H9 (cell line): ENCODE measurements around the gene PRR16. TPM values are rescaled to one million over a fixed set of nuclear protein-coding genes. Genes with fewer than 3 reads are reported as not detected.

ENCODE experiments used
- DNase-seq: peaks from one replicate; pipeline ENCODE4 v3.0.0-alpha.2; 2017
- H2AFZ ChIP-seq: one replicate; pipeline ENCODE4 v1.6.1; 2013; ENCODE audit warnings: mild to moderate bottlenecking, low read length, control low read depth, moderate library complexity
- H2AK5ac ChIP-seq: 2 replicates; pipeline ENCODE4 v1.6.1; 2013; ENCODE audit warnings: low read length, control low read depth, mixed read lengths; ENCODE audit not compliant: insufficient read length
- H2BK120ac ChIP-seq: one replicate; pipeline ENCODE4 v1.6.1; 2013; ENCODE audit warnings: low read depth, mild to moderate bottlenecking, low read length, control low read depth, inconsistent platforms; ENCODE audit not compliant: poor library complexity, severe bottlenecking
- H2BK12ac ChIP-seq: 2 replicates; pipeline ENCODE4 v1.6.1; 2013; ENCODE audit warnings: low read length, control low read depth, mixed read lengths, low read depth; ENCODE audit not compliant: insufficient read length
- H2BK15ac ChIP-seq: 2 replicates; pipeline ENCODE4 v1.6.1; 2013; ENCODE audit warnings: low read depth, low read length, control low read depth
- H2BK20ac ChIP-seq: one replicate; pipeline ENCODE4 v1.6.1; 2013; ENCODE audit warnings: low read depth, mild to moderate bottlenecking, low read length, control low read depth, inconsistent platforms; ENCODE audit not compliant: poor library complexity, severe bottlenecking
- H2BK5ac ChIP-seq: 2 replicates; pipeline ENCODE4 v1.6.1; 2013; ENCODE audit warnings: low read length, control low read depth, mixed read lengths; ENCODE audit not compliant: insufficient read length
- H3K14ac ChIP-seq: 2 replicates; pipeline ENCODE4 v1.6.1; 2013; ENCODE audit warnings: low read length, control low read depth; ENCODE audit not compliant: insufficient read depth
- H3K18ac ChIP-seq: 2 replicates; pipeline ENCODE4 v1.6.1; 2013; ENCODE audit warnings: low read depth, mild to moderate bottlenecking, mixed read lengths, low read length, control low read depth; ENCODE audit not compliant: insufficient read length
- H3K23ac ChIP-seq: 2 replicates; pipeline ENCODE4 v1.6.1; 2013; ENCODE audit warnings: low read length, control low read depth, mixed read lengths, low read depth; ENCODE audit not compliant: insufficient read length
- H3K23me2 ChIP-seq: 2 replicates; pipeline ENCODE4 v1.6.1; 2013; ENCODE audit warnings: low read depth, mild to moderate bottlenecking, mixed read lengths, low read length, control low read depth; ENCODE audit not compliant: insufficient read length, poor library complexity, severe bottlenecking
- H3K27ac ChIP-seq: 2 replicates; pipeline ENCODE4 v1.5.1; 2013; ENCODE audit warnings: low read length, control low read depth, mixed read lengths, low read depth; ENCODE audit not compliant: insufficient read length
- H3K27me3 ChIP-seq: 2 replicates; pipeline ENCODE4 v1.6.1; 2013; ENCODE audit warnings: low read length, control low read depth, inconsistent platforms; ENCODE audit not compliant: insufficient read depth
- H3K4ac ChIP-seq: 2 replicates; pipeline ENCODE4 v1.6.1; 2013; ENCODE audit warnings: low read depth, mild to moderate bottlenecking, control low read depth, inconsistent platforms, low read length, moderate library complexity
- H3K4me1 ChIP-seq: 2 replicates; pipeline ENCODE4 v1.6.1; 2013; ENCODE audit warnings: low read length, control low read depth, inconsistent platforms; ENCODE audit not compliant: insufficient read depth
- H3K4me2 ChIP-seq: 2 replicates; pipeline ENCODE4 v1.6.1; 2013; ENCODE audit warnings: low read length, control low read depth, mixed read lengths; ENCODE audit not compliant: insufficient read length, insufficient read depth
- H3K56ac ChIP-seq: 2 replicates; pipeline ENCODE4 v1.6.1; 2013; ENCODE audit warnings: low read depth, mild to moderate bottlenecking, mixed read lengths, low read length, control low read depth; ENCODE audit not compliant: insufficient read length
- H3K79me1 ChIP-seq: 2 replicates; pipeline ENCODE4 v1.6.1; 2013; ENCODE audit warnings: low read depth, mild to moderate bottlenecking, moderate library complexity, low read length, control low read depth, inconsistent platforms; ENCODE audit not compliant: insufficient read depth, poor library complexity, severe bottlenecking
- H3K79me2 ChIP-seq: 2 replicates; pipeline ENCODE4 v1.6.1; 2013; ENCODE audit warnings: low read length, control low read depth, inconsistent platforms; ENCODE audit not compliant: insufficient read depth
- H3K9ac ChIP-seq: 2 replicates; pipeline ENCODE4 v1.6.1; 2013; ENCODE audit warnings: low read length, control low read depth, mixed read lengths; ENCODE audit not compliant: insufficient read length; ENCODE audit errors: extremely low read depth
- H3K9me3 ChIP-seq: one replicate; pipeline ENCODE4 v1.6.1; 2013; ENCODE audit warnings: low read depth, low read length, inconsistent platforms; ENCODE audit not compliant: control insufficient read depth
- H3T11ph ChIP-seq: one replicate; pipeline ENCODE4 v1.6.1; 2013; ENCODE audit warnings: mild to moderate bottlenecking, low read length, control low read depth, inconsistent platforms
- H4K20me1 ChIP-seq: one replicate; pipeline ENCODE4 v1.6.1; 2013; ENCODE audit not compliant: control insufficient read depth, insufficient read length, insufficient read depth
- H4K5ac ChIP-seq: 2 replicates; pipeline ENCODE4 v1.6.1; 2013; ENCODE audit warnings: low read depth, mild to moderate bottlenecking, mixed read lengths, low read length, control low read depth; ENCODE audit not compliant: insufficient read length
- H4K8ac ChIP-seq: replicated peaks from 2 replicates; pipeline ENCODE4 v1.6.1; 2013; ENCODE audit warnings: low read length, control low read depth, mixed read lengths, low read depth; ENCODE audit not compliant: insufficient read length
- H4K91ac ChIP-seq: 2 replicates; pipeline ENCODE4 v1.6.1; 2013; ENCODE audit warnings: low read depth, mild to moderate bottlenecking, moderate library complexity, mixed read lengths, low read length, control low read depth; ENCODE audit not compliant: insufficient read length
- H3K27ac Mint-ChIP-seq, 3 experiments: 2 replicates in 2 of 3; 3 replicates in 1 of 3; pipeline ENCODE4 v1.8.0; 2020 to 2021; ENCODE audit warnings: mixed read lengths in 3 of 3, mild to moderate bottlenecking in 1 of 3, moderate library complexity in 1 of 3
- H3K27me3 Mint-ChIP-seq: 2 replicates; pipeline ENCODE4 v1.8.0; 2021; ENCODE audit warnings: low read depth, mild to moderate bottlenecking, moderate library complexity, mixed read lengths
- H3K36me3 Mint-ChIP-seq, 3 experiments: 2 replicates in 2 of 3; 3 replicates in 1 of 3; pipeline ENCODE4 v1.8.0; 2020 to 2021; ENCODE audit warnings: low read depth in 3 of 3, mixed read lengths in 3 of 3; ENCODE audit not compliant: insufficient read depth in 1 of 3
- H3K4me1 Mint-ChIP-seq, 2 experiments: 2 replicates each; pipeline ENCODE4 v1.8.0; 2020; ENCODE audit warnings: mixed read lengths in 2 of 2
- H3K4me3 Mint-ChIP-seq, 2 experiments: 2 replicates in 1 of 2; 3 replicates in 1 of 2; pipeline ENCODE4 v1.8.0; 2020 to 2021; ENCODE audit warnings: mild to moderate bottlenecking in 2 of 2, mixed read lengths in 2 of 2, moderate library complexity in 1 of 2
- H3K9me3 Mint-ChIP-seq, 2 experiments: 2 replicates in 1 of 2; 3 replicates in 1 of 2; pipeline ENCODE4 v1.8.0; 2020; ENCODE audit warnings: mild to moderate bottlenecking in 2 of 2, mixed read lengths in 2 of 2, moderate library complexity in 1 of 2
- WGBS: extraction: QIAGEN DNeasy Blood & Tissue Kit; methylation state at CpG from one replicate; pipeline ENCODE4 v1.1.7; 2013; ENCODE audit warnings: missing lambda C conversion rate, low lambda C conversion rate, mixed read lengths; ENCODE audit not compliant: insufficient read length; ENCODE audit errors: extremely low coverage; 5-methylcytosine and 5-hydroxymethylcytosine counted together
- total RNA-seq: library from RNA; stranded (reverse); gene quantifications from 2 replicates; pipeline ENCODE4 v1.2.1, GENCODE V29; 2021
- TF ChIP-seq, protein P1 (sequence below): fragments of 200-600 bp; sonication (generic); conservative IDR thresholded peaks from 3 replicates; pipeline ENCODE4 v1.8.0; 2021; ENCODE audit warnings: antibody characterized with exemption, mild to moderate bottlenecking

Gene PRR16
- total RNA-seq, 1 experiment from 2014 or later = 0.13 TPM

- Histone ChIP-seq H3K4me2 (no peak overlapping the region), H2BK15ac (no peak overlapping the region), H3T11ph (no peak overlapping the region), H2AFZ (no peak overlapping the region), H2BK12ac (no peak overlapping the region), H2AK5ac (no peak overlapping the region), H3K79me1 (no peaks in the 10 kb centered on the region), H2BK20ac (no peak overlapping the region), H3K4ac (no peak overlapping the region), H3K4me1 (no peaks in the 10 kb centered on the region), H3K23ac (no peak overlapping the region), H3K27me3 (no peaks in the 10 kb centered on the region), H2BK120ac (no peak overlapping the region), H2BK5ac (no peak overlapping the region), H4K8ac (no peak overlapping the region), H3K14ac (no peak overlapping the region), H4K20me1 (no peaks in the 10 kb centered on the region), H3K23me2 (no peaks in the 10 kb centered on the region), H4K91ac (no peak overlapping the region), H3K27ac (no peak overlapping the region), H3K9ac (no peak overlapping the region), H3K56ac (no peak overlapping the region), H3K9me3 (no peaks in the 10 kb centered on the region), H3K79me2 (no peaks in the 10 kb centered on the region), H3K18ac (no peak overlapping the region), H4K5ac (no peak overlapping the region)
- no CpG with 5 or more reads among the region's 3 CpGs for WGBS
- no peak for DNase-seq
- Mint-ChIP-seq H3K9me3 (no peaks in the 10 kb centered on the region; a peak in 1 of 5 replicates), H3K4me3 (no peak overlapping the region), H3K36me3 (no peaks in the 10 kb centered on the region), H3K4me1 (peaks cover 0 to 14% of the 10 kb centered on the region in 2 experiments; a peak in 2 of 4 replicates), H3K27me3 (peaks cover 5% of the 10 kb centered on the region), H3K27ac (no peak overlapping the region)
- TF ChIP-seq, protein P1, sequence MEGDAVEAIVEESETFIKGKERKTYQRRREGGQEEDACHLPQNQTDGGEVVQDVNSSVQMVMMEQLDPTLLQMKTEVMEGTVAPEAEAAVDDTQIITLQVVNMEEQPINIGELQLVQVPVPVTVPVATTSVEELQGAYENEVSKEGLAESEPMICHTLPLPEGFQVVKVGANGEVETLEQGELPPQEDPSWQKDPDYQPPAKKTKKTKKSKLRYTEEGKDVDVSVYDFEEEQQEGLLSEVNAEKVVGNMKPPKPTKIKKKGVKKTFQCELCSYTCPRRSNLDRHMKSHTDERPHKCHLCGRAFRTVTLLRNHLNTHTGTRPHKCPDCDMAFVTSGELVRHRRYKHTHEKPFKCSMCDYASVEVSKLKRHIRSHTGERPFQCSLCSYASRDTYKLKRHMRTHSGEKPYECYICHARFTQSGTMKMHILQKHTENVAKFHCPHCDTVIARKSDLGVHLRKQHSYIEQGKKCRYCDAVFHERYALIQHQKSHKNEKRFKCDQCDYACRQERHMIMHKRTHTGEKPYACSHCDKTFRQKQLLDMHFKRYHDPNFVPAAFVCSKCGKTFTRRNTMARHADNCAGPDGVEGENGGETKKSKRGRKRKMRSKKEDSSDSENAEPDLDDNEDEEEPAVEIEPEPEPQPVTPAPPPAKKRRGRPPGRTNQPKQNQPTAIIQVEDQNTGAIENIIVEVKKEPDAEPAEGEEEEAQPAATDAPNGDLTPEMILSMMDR = no peak
These were observed 8.1 kb upstream of the PRR16 start for GRCh38 chr5:120456006-120456405.
